Neural cell (in vitro differentiated cells): ENCODE measurements around the gene ALKBH3.

Experiments
- EP300 ChIP-seq: fragments of 450-650 bp; conservative IDR thresholded peaks from 2 replicates; pipeline ENCODE4 v1.6.1; 2014; ENCODE audit warnings: antibody characterized with exemption, mild to moderate bottlenecking, moderate library complexity; ENCODE audit not compliant: poor library complexity, severe bottlenecking
- EZH2 ChIP-seq: fragments of 200-600, 300-800 bp; shearing (Covaris generic), sonication (generic); IDR thresholded peaks from 2 replicates; pipeline ENCODE4 v1.6.1; 2014; ENCODE audit warnings: antibody characterized with exemption, low read length, borderline replicate concordance, mild to moderate bottlenecking; ENCODE audit not compliant: insufficient read depth, poor library complexity, severe bottlenecking
- TF ChIP-seq, protein P1 (sequence below): IDR thresholded peaks from 2 replicates; pipeline ENCODE4 v1.6.1; 2012; ENCODE audit warnings: borderline replicate concordance
- TF ChIP-seq, protein P2 (sequence below): fragments of 450-650 bp; IDR thresholded peaks from 2 replicates; pipeline ENCODE4 v1.5.1; 2014; ENCODE audit warnings: antibody characterized with exemption, mild to moderate bottlenecking, moderate library complexity; ENCODE audit not compliant: poor library complexity, severe bottlenecking

DNA sequence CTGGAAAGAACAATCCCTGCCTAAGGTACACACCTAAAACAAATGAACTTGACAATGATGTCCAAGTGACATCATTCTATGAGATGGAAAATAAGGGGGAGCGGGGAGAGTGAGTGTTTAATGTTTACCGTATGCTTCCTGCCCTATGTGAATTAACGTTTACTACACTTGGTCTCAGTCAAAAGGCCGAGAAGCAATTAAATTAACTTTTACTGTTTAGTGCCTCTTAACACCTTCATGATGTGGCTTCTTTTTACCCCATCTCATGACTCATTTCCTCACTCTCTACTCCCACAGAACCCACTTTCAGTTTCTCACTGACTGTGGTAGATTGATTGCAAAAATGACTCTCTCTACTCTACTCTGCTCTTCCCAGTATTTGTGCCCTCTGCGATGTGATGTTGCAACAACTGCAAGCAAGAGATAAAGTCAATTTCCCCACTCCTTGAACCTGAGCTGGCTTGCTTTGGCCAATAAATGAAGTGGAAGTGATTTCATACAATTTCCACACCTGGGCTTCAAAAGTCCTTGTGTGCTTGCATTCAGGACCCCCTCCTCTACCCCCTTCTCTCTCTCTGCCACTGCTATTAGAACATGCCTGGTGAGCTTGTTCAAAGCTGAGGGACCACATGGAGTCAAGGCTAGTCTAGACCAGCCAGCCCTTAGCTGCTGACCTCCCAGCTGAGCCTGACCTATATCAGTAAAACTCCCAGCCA is 11.6 kb upstream of the ALKBH3 start:
- TF ChIP-seq EZH2 (no peak), EP300 (no peak)
- TF ChIP-seq, protein P1, sequence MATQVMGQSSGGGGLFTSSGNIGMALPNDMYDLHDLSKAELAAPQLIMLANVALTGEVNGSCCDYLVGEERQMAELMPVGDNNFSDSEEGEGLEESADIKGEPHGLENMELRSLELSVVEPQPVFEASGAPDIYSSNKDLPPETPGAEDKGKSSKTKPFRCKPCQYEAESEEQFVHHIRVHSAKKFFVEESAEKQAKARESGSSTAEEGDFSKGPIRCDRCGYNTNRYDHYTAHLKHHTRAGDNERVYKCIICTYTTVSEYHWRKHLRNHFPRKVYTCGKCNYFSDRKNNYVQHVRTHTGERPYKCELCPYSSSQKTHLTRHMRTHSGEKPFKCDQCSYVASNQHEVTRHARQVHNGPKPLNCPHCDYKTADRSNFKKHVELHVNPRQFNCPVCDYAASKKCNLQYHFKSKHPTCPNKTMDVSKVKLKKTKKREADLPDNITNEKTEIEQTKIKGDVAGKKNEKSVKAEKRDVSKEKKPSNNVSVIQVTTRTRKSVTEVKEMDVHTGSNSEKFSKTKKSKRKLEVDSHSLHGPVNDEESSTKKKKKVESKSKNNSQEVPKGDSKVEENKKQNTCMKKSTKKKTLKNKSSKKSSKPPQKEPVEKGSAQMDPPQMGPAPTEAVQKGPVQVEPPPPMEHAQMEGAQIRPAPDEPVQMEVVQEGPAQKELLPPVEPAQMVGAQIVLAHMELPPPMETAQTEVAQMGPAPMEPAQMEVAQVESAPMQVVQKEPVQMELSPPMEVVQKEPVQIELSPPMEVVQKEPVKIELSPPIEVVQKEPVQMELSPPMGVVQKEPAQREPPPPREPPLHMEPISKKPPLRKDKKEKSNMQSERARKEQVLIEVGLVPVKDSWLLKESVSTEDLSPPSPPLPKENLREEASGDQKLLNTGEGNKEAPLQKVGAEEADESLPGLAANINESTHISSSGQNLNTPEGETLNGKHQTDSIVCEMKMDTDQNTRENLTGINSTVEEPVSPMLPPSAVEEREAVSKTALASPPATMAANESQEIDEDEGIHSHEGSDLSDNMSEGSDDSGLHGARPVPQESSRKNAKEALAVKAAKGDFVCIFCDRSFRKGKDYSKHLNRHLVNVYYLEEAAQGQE, result no peak
- TF ChIP-seq, protein P2, sequence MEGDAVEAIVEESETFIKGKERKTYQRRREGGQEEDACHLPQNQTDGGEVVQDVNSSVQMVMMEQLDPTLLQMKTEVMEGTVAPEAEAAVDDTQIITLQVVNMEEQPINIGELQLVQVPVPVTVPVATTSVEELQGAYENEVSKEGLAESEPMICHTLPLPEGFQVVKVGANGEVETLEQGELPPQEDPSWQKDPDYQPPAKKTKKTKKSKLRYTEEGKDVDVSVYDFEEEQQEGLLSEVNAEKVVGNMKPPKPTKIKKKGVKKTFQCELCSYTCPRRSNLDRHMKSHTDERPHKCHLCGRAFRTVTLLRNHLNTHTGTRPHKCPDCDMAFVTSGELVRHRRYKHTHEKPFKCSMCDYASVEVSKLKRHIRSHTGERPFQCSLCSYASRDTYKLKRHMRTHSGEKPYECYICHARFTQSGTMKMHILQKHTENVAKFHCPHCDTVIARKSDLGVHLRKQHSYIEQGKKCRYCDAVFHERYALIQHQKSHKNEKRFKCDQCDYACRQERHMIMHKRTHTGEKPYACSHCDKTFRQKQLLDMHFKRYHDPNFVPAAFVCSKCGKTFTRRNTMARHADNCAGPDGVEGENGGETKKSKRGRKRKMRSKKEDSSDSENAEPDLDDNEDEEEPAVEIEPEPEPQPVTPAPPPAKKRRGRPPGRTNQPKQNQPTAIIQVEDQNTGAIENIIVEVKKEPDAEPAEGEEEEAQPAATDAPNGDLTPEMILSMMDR, result no peak
